NCI-H748 (cell line): ENCODE data around the gene ERMN.
A peak's percentile ranks its signal among the peaks of the same experiment; 100 is the strongest.

Source experiments
- DNase-seq: peaks from one replicate; lab custom pipeline; 2025; ENCODE audit not compliant: unreplicated experiment; lab: John Stamatoyannopoulos, UW

The ERMN gene

DNA sequence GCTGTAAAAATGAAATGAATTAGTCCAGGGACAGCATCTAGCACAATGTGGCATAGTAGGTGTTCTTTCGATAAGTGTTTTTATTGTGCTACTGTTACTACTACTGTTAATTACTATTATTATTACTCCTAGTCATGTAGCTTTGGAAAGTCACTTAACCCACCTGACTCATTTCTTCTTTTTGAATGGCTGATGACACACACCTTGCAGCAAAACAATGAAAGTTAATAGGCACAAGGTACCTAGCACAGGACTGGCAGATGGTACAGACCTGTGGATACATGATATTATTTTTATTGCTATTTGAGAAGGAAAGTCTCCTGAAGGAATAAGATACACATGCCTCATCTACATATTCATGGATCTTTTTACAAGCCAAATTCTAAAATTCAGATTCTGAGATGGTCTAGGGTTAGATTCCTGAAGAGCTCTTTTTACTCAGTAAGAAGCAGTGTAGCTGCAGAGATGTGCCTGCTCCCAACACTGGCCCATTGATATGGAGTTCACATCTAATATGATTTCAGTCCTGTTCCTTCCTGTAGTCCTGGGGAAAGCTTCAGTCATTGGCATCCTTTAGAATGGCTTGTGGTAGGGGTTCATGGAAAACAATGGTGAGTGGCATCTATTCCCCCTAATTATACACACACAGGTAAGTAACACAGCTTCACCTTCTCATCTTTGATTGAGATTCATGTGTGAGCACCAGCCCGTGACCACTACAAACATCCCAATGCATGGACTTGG lies 7.9 kb upstream of the ERMN start:
- peak; percentile 45 for DNase-seq

- peak; percentile 92 for DNase-seq
These were observed 3.9 kb upstream of the ERMN start for GRCh38 chr2:157329524-157329923.

GRCh38 chr2:157327621-157328500 lies 2.2 kb upstream of the ERMN start:
- DNase-seq: peak; percentile 77

GRCh38 chr2:157327200-157327599 lies 1.6 kb upstream of the ERMN start:
- DNase-seq: no peak

- no peak for DNase-seq
These were observed 1.1 kb upstream of the ERMN start for GRCh38 chr2:157326698-157327097.

DNA sequence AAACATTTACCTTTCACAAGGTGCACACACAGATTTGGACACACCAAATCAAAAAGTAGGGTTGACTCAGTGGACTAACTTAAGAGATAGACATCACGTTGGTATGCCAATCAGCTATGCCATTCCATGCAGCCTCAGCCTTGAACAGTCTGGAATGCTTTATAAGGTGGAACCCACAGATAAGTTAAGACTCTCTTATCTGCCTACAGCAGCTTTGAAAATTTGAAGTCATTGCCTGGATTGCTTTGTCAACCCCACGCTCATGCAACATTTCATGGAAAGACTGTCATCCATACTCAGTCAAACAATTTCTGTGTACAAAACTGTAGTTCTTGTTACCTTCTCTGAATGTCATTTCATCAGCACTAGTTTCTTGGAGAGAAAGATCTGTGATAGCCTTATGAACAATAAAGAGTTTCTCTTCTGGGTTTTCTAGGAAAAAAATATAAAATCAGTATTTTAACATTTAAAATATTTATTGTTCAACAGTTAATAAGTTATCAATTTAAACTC lies 1.2 kb downstream of the ERMN start:
- DNase-seq: no peak

DNA sequence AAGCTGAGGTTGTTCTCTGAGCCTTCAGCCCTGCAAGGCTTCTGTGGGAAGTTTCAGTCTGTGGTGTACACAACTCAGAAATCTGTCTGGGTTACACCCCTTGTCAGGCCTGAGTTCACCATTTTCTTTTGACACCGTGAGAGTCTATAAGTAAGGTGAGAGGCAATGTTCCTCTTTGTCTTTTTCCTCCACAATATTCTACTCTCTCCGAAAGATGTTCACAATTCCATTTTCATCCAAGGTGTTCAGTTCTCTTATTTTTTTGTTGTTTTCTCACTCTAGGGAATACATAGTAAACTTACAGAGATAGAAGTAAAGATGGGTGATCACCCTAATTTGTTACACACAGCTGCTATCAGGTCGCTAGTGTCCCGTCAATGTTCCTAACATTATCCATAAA lies 3.2 kb downstream of the ERMN start:
- DNase-seq: no peak

GRCh38 chr2:157321466-157321865 lies 4.2 kb downstream of the ERMN start:
- DNase-seq: no peak

DNA sequence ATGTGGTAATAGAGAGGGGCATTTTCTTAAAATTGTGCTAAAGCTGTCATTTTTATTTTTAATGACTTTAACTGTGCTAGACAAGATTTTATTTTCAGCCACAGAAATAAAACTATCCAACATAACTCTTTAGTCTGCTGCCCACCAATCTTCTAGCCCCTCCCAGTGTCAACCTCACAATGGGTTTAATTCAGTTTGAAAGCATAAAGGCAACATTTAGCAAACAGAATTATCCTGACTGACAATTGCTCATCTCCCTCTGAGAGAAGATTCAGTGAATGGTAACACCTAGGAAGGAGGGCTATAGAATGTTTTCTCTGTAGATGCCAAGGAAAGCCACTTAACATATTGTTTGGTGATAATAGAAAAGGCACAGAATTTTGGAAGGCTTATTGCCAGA lies 5.2 kb downstream of the ERMN start:
- DNase-seq: peak; percentile 35

DNA sequence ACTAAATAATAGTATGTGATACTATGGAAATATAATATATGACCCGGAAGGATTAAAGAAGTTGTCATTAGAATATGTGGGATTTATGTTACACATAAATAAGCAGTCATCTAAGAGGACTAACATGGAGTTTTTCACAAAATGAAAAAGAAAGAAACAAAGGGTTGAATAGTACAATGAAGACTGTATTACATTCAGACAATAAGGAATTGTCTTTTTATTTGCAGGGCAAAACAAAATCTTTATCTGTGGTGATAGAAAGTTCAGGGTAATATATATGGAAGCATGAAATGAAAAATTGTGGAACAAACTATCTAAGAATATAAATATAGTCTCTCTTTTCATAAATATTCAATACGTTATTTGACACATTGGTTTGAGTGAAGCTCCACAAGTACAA lies 5.8 kb downstream of the ERMN start:
- no peak for DNase-seq

DNA sequence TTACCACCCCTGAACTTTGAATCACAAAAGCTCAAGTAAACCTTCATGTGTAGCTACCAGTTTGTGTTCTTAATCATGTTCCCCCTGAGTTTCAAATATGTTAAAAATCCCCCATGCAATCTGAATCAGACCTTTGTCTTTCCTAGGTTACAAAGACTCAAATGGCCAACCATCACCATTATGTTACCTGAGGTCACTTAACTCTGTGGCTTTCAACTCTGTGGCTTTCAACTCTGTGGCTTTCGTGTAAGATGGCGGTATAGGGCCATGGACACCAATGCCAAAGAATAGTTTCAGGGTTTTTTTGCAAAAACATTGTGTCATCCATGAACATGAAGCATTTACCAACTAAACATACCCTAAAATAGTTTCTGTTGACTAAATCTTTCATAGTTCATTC lies 6.7 kb downstream of the ERMN start:
- DNase-seq: no peak

DNA sequence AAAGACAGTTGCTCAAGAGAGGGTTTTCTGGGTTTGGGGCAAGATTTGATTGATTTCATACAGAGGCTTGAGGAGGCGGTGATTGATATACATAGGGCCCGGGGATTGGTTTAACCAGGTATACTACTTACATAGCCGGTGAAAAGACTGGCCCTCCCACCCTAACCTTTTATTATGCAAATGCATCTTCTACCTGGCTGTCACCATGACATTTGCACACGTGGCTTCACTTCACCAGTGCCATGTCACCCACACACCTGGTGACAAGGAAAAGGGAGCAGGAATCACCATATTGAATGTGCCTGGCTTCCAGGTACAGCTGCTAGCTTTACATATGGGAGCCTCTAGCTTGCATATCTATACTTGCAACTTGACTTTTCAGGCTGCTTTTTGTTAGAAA lies 9.7 kb downstream of the ERMN start:
- no peak for DNase-seq

GRCh38 chr2:157312866-157313486 lies 12.6 kb downstream of the ERMN start:
- DNase-seq: no peak

DNA sequence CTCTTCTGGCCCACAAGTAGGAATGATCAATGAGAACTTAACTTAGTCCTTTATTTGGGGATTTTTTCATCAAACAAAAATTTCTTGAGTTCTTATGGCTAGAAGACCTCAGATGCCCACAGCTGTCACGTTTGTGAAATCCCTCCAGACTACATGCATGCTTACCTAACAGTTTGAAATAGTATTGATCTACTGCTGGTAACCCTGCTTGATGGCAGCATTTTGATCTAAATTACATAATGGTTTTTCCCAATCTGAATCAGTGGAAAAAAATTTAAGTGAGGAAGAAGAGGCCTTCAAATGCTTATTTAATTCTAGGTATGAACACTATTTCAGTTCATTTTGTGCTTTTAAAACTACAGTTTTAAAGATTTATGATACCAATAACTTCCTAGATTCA lies 13.9 kb downstream of the ERMN start:
- no peak for DNase-seq

DNA sequence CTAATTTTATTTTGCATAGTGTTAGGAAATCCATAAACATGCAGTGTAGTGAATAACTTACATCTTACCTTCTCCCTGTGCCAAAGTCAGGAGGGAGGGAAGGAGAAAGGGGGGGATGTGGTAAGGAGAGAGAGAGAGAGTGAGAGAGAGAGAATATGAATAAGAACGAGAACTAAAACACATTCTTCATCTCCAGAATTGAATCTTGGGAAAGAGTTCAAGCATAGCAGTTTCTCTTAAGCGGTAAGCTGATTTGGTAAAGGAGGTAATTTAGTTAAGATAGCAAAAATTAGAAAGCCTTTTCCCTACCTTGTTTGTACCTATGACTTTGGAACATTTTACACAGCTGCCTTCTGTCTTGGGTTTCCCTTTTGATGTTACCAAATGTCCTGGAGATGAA lies 15.7 kb downstream of the ERMN start:
- no peak for DNase-seq

- DNase-seq: no peak
These were observed 18.6 kb downstream of the ERMN start for GRCh38 chr2:157307021-157307420.

- no peak for DNase-seq
These were observed 19.9 kb downstream of the ERMN start for GRCh38 chr2:157305723-157306110.

GRCh38 chr2:157304811-157305722 lies 20.6 kb downstream of the ERMN start:
- DNase-seq: peak; percentile 7

DNA sequence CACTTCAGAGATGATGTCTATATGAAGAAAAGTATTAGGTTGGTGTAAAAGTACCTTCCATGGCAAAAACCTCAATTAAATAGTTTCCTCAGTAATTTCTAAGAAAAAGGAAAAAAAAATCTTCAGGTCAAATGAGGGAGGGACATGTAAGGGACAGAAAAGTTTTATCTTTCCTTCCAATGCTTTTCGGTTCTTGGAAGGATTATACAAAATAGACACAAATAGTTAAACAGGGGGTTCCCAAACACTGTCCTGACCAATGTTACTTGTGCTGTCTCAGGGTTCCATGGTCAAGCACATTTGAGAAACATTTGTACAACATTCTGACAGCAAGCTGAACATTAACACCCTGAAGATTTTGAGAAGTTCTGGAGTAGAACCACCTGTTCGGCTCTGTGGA lies 22.0 kb downstream of the ERMN start:
- DNase-seq: no peak

- peak; percentile 69 for DNase-seq
These were observed 23.0 kb downstream of the ERMN start for GRCh38 chr2:157302492-157303099.
